Keratinocyte (primary cell): ENCODE results near the gene ZNF106. TPM values are rescaled to one million over a fixed set of nuclear protein-coding genes. Genes with fewer than 3 reads are reported as not detected.

ENCODE experiments used
- DNase-seq: peaks from one replicate; pipeline ENCODE4 v3.0.0-alpha.2; 2011; ENCODE audit warnings: low read depth, missing footprints, low spot score
- FAIRE-seq: peaks from 2 replicates; lab custom pipeline; 2011; peaks lifted over from hg19 to GRCh38; lab: Jason Lieb, UNC
- H2AFZ ChIP-seq: 2 replicates; pipeline ENCODE4 v1.6.0; 2012; ENCODE audit warnings: low read length, control low read depth, inconsistent platforms; ENCODE audit not compliant: control insufficient read depth
- H3K27ac ChIP-seq: 2 replicates; pipeline ENCODE4 v1.5.1; 2011; ENCODE audit warnings: low read length; ENCODE audit not compliant: control insufficient read depth, insufficient read depth
- H3K27me3 ChIP-seq: 3 replicates; pipeline ENCODE4 v1.6.0; 2011; ENCODE audit warnings: low read length; ENCODE audit not compliant: control insufficient read depth, insufficient read depth; ENCODE audit errors: extremely low read depth
- H3K36me3 ChIP-seq, 2 experiments: 2 replicates in 1 of 2; 3 replicates in 1 of 2; pipeline ENCODE4 v1.5.1; 2011; ENCODE audit warnings: low read length in 2 of 2, mild to moderate bottlenecking in 1 of 2; ENCODE audit not compliant: control insufficient read depth in 2 of 2, insufficient read depth in 2 of 2; ENCODE audit errors: extremely low read depth in 1 of 2
- H3K4me1 ChIP-seq: 3 replicates; pipeline ENCODE4 v1.5.1; 2011; ENCODE audit warnings: low read length; ENCODE audit not compliant: control insufficient read depth, insufficient read depth; ENCODE audit errors: extremely low read depth
- H3K4me2 ChIP-seq: 3 replicates; pipeline ENCODE4 v1.6.0; 2011; ENCODE audit warnings: low read depth, low read length; ENCODE audit not compliant: control insufficient read depth, insufficient read depth; ENCODE audit errors: extremely low read depth
- H3K4me3 ChIP-seq, 3 experiments: fragments of 200-600 bp in 1 of 3; sonication (generic) in 1 of 3; 2 replicates in 2 of 3; 3 replicates in 1 of 3; pipeline ENCODE4 v1.5.1; 2011 to 2016; ENCODE audit warnings: low read length in 3 of 3, mild to moderate bottlenecking in 3 of 3, control low read depth in 2 of 3, inconsistent platforms in 1 of 3, low read depth in 1 of 3, mixed read lengths in 1 of 3, mixed run types in 1 of 3, moderate library complexity in 1 of 3; ENCODE audit not compliant: control insufficient read depth in 2 of 3, insufficient read depth in 2 of 3; ENCODE audit errors: extremely low read depth in 1 of 3
- H3K79me2 ChIP-seq: 2 replicates; pipeline ENCODE4 v1.6.0; 2012; ENCODE audit warnings: low read length; ENCODE audit not compliant: control insufficient read depth, insufficient read depth
- H3K9ac ChIP-seq: 3 replicates; pipeline ENCODE4 v1.6.0; 2011; ENCODE audit warnings: low read length; ENCODE audit not compliant: control insufficient read depth, insufficient read depth; ENCODE audit errors: extremely low read depth
- H3K9me1 ChIP-seq: 3 replicates; pipeline ENCODE4 v1.6.0; 2011; ENCODE audit warnings: low read length; ENCODE audit not compliant: control insufficient read depth, insufficient read depth; ENCODE audit errors: extremely low read depth
- H3K9me3 ChIP-seq: 2 replicates; pipeline ENCODE4 v1.5.1; 2012; ENCODE audit warnings: low read depth, low read length; ENCODE audit not compliant: control insufficient read depth
- H4K20me1 ChIP-seq: 3 replicates; pipeline ENCODE4 v1.6.0; 2011; ENCODE audit warnings: low read length; ENCODE audit not compliant: control insufficient read depth, insufficient read depth; ENCODE audit errors: extremely low read depth
- CTCF ChIP-seq, 3 experiments: IDR thresholded peaks in 1 of 3; conservative IDR thresholded peaks in 1 of 3; optimal IDR thresholded peaks in 1 of 3; 2 replicates in 2 of 3; 3 replicates in 1 of 3; pipeline versions ENCODE3 to v1.5.1; 2011; ENCODE audit warnings: low read length in 3 of 3, mild to moderate bottlenecking in 3 of 3, moderate library complexity in 2 of 3, control low read depth in 1 of 3, inconsistent platforms in 1 of 3; ENCODE audit not compliant: insufficient read depth in 2 of 3; ENCODE audit errors: extremely low read depth in 1 of 3
- EZH2 ChIP-seq: IDR thresholded peaks from one replicate; pipeline ENCODE4 v1.6.1; 2012; ENCODE audit warnings: inconsistent platforms, mild to moderate bottlenecking, low read length, moderate library complexity
- dilution Hi-C: fragments of 300-500 bp; cut with MboI; formaldehyde crosslinking; loops from one replicate; pipeline ENCODE4 v1.7.0; 2020; ENCODE audit warnings: low sequenced_read_pairs; ENCODE audit not compliant: extremely low pct_ligation_motif_present
- polyA plus RNA-seq, 5 experiments: library from polyadenylated mRNA; depleted of rRNA in 3 of 5; stranded (reverse) in 3 of 5; stranded (forward) in 1 of 5; unstranded in 1 of 5; fragments of >200 nt; gene quantifications; 1 replicate in 1 of 5; 2 replicates in 3 of 5; 3 replicates in 1 of 5; pipeline versions ENCODE4 v1.2.1 to v1.2.3, GENCODE V29; 2011 to 2012; ENCODE audit warnings: missing spikeins in 2 of 5, low read depth in 1 of 5, low replicate concordance in 1 of 5

The ZNF106 gene
- polyA plus RNA-seq, 1 donor (not counting 4 experiments of a cell fraction or from before 2014, with no cell fraction given) = 24.6 TPM

- Histone ChIP-seq H3K4me3 (no peak overlapping the region), H4K20me1 (no peaks in the 10 kb centered on the region), H3K9me1 (no peaks in the 10 kb centered on the region), H3K27me3 (no peaks in the 10 kb centered on the region), H3K4me1 (no peaks in the 10 kb centered on the region), H3K4me2 (no peak overlapping the region), H3K9me3 (no peaks in the 10 kb centered on the region), H3K27ac (no peak overlapping the region), H3K79me2 (no peaks in the 10 kb centered on the region), H3K36me3 (peaks cover 0 to 2% of the 10 kb centered on the region in 2 experiments), H3K9ac (no peak overlapping the region), H2AFZ (no peak overlapping the region)
- DNase-seq = no peak
- no peak for FAIRE-seq
- dilution Hi-C loops = no loop called here
- TF ChIP-seq EZH2 (no peak), CTCF (optimal IDR thresholded peaks at IDR 0.05 in 1 of 3, IDR thresholded peaks at IDR 0.05 in 1 of 3, conservative IDR thresholded peaks at IDR 0.05 in 1 of 3; ENCODE audit: extremely low read depth in 1 of 3, insufficient read depth in 2 of 3, low read length in 3 of 3) (no peak)
These were observed 115.0 kb downstream of the ZNF106 start for GRCh38 chr15:42375941-42376340.

- Histone ChIP-seq H2AFZ (no peak overlapping the region), H3K27ac (no peak overlapping the region), H3K4me2 (no peak overlapping the region), H3K9me3 (no peaks in the 10 kb centered on the region), H3K27me3 (no peaks in the 10 kb centered on the region), H4K20me1 (no peaks in the 10 kb centered on the region), H3K4me1 (no peaks in the 10 kb centered on the region), H3K79me2 (no peaks in the 10 kb centered on the region), H3K36me3 (peaks cover 0 to 2% of the 10 kb centered on the region in 2 experiments), H3K9ac (no peak overlapping the region), H3K4me3 (no peak overlapping the region), H3K9me1 (no peaks in the 10 kb centered on the region)
- DNase-seq (no peak), FAIRE-seq (no peak)
- dilution Hi-C loops = no loop called here
- TF ChIP-seq CTCF (optimal IDR thresholded peaks at IDR 0.05 in 1 of 3, IDR thresholded peaks at IDR 0.05 in 1 of 3, conservative IDR thresholded peaks at IDR 0.05 in 1 of 3; ENCODE audit: extremely low read depth in 1 of 3, insufficient read depth in 2 of 3, low read length in 3 of 3) (no peak), EZH2 (no peak)
These were observed 115.7 kb downstream of the ZNF106 start for GRCh38 chr15:42375252-42375651.
